OCI-LY3 (cell line): Measurements from ENCODE around the gene EPN3.

Experiments
- CTCF ChIP-seq: fragments of 200-600, 300-600 bp; sonication (generic); IDR thresholded peaks from 2 replicates; pipeline ENCODE4 v1.5.1; 2014; ENCODE audit warnings: antibody characterized with exemption, low read length, low read depth
- EZH2phosphoT487 ChIP-seq: fragments of 200-600 bp; shearing (Covaris generic); IDR thresholded peaks from 2 replicates; pipeline ENCODE4 v1.6.1; 2018; ENCODE audit warnings: antibody characterized with exemption, mixed run types, low read depth

GRCh38 chr17:50529849-50530248 lies 2.7 kb upstream of the EPN3 start:
- no peak for TF ChIP-seq CTCF
- no peak for TF ChIP-seq EZH2phosphoT487
